T-helper 1 cell (primary cell): Measurements from ENCODE around the gene GAPDHS.

ENCODE experiments used
- DNase-seq, 5 donors: peaks; one replicate each; pipeline ENCODE4 v3.0.0-alpha.2; 2012 to 2020

Gene GAPDHS

GRCh38 chr19:35557539-35558399 is 24.5 kb downstream of the GAPDHS start:
- DNase-seq = peak; percentile 29 to 48 (median 35)

GRCh38 chr19:35558400-35559280 is 25.4 kb downstream of the GAPDHS start:
- DNase-seq = no peak

GRCh38 chr19:35559281-35559659 is 26.0 kb downstream of the GAPDHS start:
- no peak for DNase-seq

- no peak for DNase-seq
Observed at GRCh38 chr19:35559781-35560180, 26.5 kb downstream of the GAPDHS start.

- DNase-seq = no peak
Observed at GRCh38 chr19:35560271-35560670, 27.0 kb downstream of the GAPDHS start.

GRCh38 chr19:35560677-35561076 is 27.4 kb downstream of the GAPDHS start:
- DNase-seq = no peak

- no peak for DNase-seq
Observed at GRCh38 chr19:35561436-35561835, 28.2 kb downstream of the GAPDHS start.

- no peak for DNase-seq
Observed at GRCh38 chr19:35562336-35562735, 29.1 kb downstream of the GAPDHS start.

- DNase-seq = no peak
Observed at GRCh38 chr19:35562776-35563175, 29.5 kb downstream of the GAPDHS start.

GRCh38 chr19:35563207-35563829 is 30.1 kb downstream of the GAPDHS start, which contains the start of gene ATP4A:
Gene ATP4A (minus strand): TSS chr19:35563658. CDS start chr19:35563629, 29 bp downstream.
- DNase-seq = no peak

GRCh38 chr19:35565016-35565856 is 32.0 kb downstream of the GAPDHS start:
- no peak for DNase-seq

GRCh38 chr19:35566738-35567137 is 33.5 kb downstream of the GAPDHS start:
- DNase-seq = no peak

- DNase-seq = no peak
Observed at GRCh38 chr19:35569281-35569781, 36.1 kb downstream of the GAPDHS start.

- no peak for DNase-seq
Observed at GRCh38 chr19:35571406-35571965, 38.2 kb downstream of the GAPDHS start.

- DNase-seq = no peak
Observed at GRCh38 chr19:35577918-35578317, 44.7 kb downstream of the GAPDHS start.

- DNase-seq = no peak
Observed at GRCh38 chr19:35578707-35579106, 45.5 kb downstream of the GAPDHS start.

- DNase-seq = no peak
Observed at GRCh38 chr19:35582760-35583159, 49.5 kb downstream of the GAPDHS start.

- no peak for DNase-seq
Observed at GRCh38 chr19:35585848-35586247, 52.6 kb downstream of the GAPDHS start, which contains the start of gene PMIS2. Gene PMIS2 (plus strand): TSS chr19:35586173. CDS start chr19:35586260, 87 bp downstream.

GRCh38 chr19:35587321-35587720 is 54.1 kb downstream of the GAPDHS start:
- no peak for DNase-seq

- no peak for DNase-seq
Observed at GRCh38 chr19:35590875-35591274, 57.6 kb downstream of the GAPDHS start.

GRCh38 chr19:35592226-35592625 is 59.0 kb downstream of the GAPDHS start:
- DNase-seq = peak in 1 of 5 donors; percentile 24
